Measurements from ENCODE around the gene CAMSAP1.

CAMSAP1 gene

DNA sequence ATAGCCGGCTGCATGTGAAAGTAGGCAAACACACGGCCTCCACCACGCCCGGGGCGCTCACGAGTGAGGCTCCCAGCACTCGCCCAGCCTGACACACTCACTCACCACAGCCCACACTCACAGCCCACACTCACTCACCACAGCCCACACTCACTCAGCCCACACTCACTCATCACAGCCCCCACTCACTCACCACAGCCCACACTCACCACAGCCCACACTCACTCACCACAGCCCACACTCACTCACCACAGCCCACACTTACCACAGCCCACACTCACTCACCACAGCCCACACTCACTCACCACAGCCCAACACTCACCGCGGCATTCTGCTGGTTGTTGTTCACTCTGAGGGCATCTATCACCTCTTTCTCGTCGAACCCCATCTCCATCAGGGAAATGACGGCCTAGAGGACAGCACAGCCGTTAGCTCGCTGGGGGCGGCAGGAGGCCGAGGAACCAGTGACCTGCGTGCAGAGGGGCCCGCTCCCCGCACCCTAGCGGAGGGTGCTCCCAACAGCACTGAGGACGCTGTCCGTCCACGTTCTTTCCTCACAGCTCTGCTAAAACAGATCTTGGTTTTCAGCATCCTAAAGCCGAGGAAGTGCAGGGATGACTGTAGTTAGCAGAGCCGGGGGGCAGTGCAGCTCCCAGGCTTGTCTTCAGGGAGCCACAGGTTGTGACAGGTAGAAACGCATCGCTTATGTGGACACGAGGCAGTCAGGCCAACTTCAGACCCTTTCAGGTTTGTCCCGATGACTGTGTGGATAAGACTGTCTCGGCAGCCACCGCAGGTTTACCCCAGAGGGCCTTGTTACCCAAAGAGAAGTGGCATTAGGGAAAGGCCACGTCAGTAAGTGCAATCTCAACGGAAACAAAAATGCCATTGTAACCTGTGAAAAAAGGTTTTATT, 32.3 kb upstream of the CAMSAP1 start:
- Histone ChIP-seq H2BK15ac (ENCODE audit: low read length) (no peak overlapping the region), H3K9me3 (replicated peaks in 1 of 2; ENCODE audit: control insufficient read depth in 2 of 2, insufficient read depth in 1 of 2, low read depth in 1 of 2, low read length in 2 of 2) (peaks cover 11 to 15% of the 10 kb centered on the region in 2 donors), H3K14ac (ENCODE audit: low read length) (no peak overlapping the region), H3K36me3 (replicated peaks in 1 of 2; ENCODE audit: control insufficient read depth in 2 of 2, insufficient read depth in 2 of 2, low read length in 2 of 2) (peaks cover 34 to 82% of the 10 kb centered on the region in 2 donors), H3K4me2 (ENCODE audit: insufficient read depth, low read length, poor library complexity, severe bottlenecking) (no peak overlapping the region), H4K91ac (ENCODE audit: low read depth, low read length, poor library complexity) (no peak overlapping the region), H3K23ac (ENCODE audit: low read depth, low read length, poor library complexity) (no peak overlapping the region), H3K79me1 (ENCODE audit: low read depth, low read length) (peaks cover 2% of the 10 kb centered on the region), H2BK12ac (ENCODE audit: low read length) (no peak overlapping the region), H3K4me1 (ENCODE audit: control insufficient read depth in 2 of 2, insufficient read depth in 1 of 2, low read depth in 1 of 2, low read length in 2 of 2) (no peaks in the 10 kb centered on the region), H2BK120ac (ENCODE audit: low read depth, low read length) (no peak overlapping the region), H4K8ac (ENCODE audit: low read depth, low read length) (no peak overlapping the region), H3K18ac (ENCODE audit: low read length) (no peak overlapping the region), H2AFZ (ENCODE audit: low read length) (no peak overlapping the region), H2BK5ac (ENCODE audit: low read length) (no peak overlapping the region), H2AK5ac (ENCODE audit: low read depth, low read length) (no peak overlapping the region), H3K27ac (replicated peaks; ENCODE audit: low read length) (no peak overlapping the region), H3K27me3 (ENCODE audit: control insufficient read depth in 3 of 3, insufficient read depth in 3 of 3, low read depth in 1 of 3, low read length in 3 of 3) (no peaks in the 10 kb centered on the region), H3K9ac (ENCODE audit: low read depth, low read length, poor library complexity) (no peak overlapping the region), H3K4me3 (ENCODE audit: low read length in 2 of 2) (peak overlapping the region in 1 of 2 donors; percentile 36), H3K4ac (ENCODE audit: low read length) (no peak overlapping the region)
- no peak for DNase-seq (ENCODE audit: low spot score)
- no CpG with 5 or more reads among the region's 33 CpGs for WGBS, 2 donors (ENCODE audit: extremely low coverage in 2 of 2, insufficient read length in 2 of 2, insufficient replicate concordance in 1 of 2)

GRCh38 chr9:135937521-135938489, 30.5 kb upstream of the CAMSAP1 start:
- peak overlapping the region in 1 of 2 donors; percentile 9 for H3K4me3 ChIP-seq (ENCODE audit: low read length in 2 of 2)
- H3K79me1 ChIP-seq (ENCODE audit: low read depth, low read length), result peaks cover 2% of the 10 kb centered on the region
- H2BK5ac ChIP-seq (ENCODE audit: low read length), result no peak overlapping the region
- H3K27me3 ChIP-seq (ENCODE audit: control insufficient read depth in 3 of 3, insufficient read depth in 3 of 3, low read depth in 1 of 3, low read length in 3 of 3), result no peaks in the 10 kb centered on the region
- H3K4me1 ChIP-seq (ENCODE audit: control insufficient read depth in 2 of 2, insufficient read depth in 1 of 2, low read depth in 1 of 2, low read length in 2 of 2), result no peaks in the 10 kb centered on the region
- peak overlapping the region; percentile 70 for H3K9ac ChIP-seq (ENCODE audit: low read depth, low read length, poor library complexity)
- no peak overlapping the region for H4K91ac ChIP-seq (ENCODE audit: low read depth, low read length, poor library complexity)
- peak overlapping the region; percentile 17 for H4K8ac ChIP-seq (ENCODE audit: low read depth, low read length)
- H3K4me2 ChIP-seq (ENCODE audit: insufficient read depth, low read length, poor library complexity, severe bottlenecking), result no peak overlapping the region
- no peak overlapping the region for H3K14ac ChIP-seq (ENCODE audit: low read length)
- no peak overlapping the region for H3K4ac ChIP-seq (ENCODE audit: low read length)
- H2BK12ac ChIP-seq (ENCODE audit: low read length), result no peak overlapping the region
- no peak overlapping the region for H2BK15ac ChIP-seq (ENCODE audit: low read length)
- no peak overlapping the region for H3K23ac ChIP-seq (ENCODE audit: low read depth, low read length, poor library complexity)
- peaks cover 41 to 79% of the 10 kb centered on the region in 2 donors for H3K36me3 ChIP-seq (replicated peaks in 1 of 2; ENCODE audit: control insufficient read depth in 2 of 2, insufficient read depth in 2 of 2, low read length in 2 of 2)
- H3K9me3 ChIP-seq (replicated peaks in 1 of 2; ENCODE audit: control insufficient read depth in 2 of 2, insufficient read depth in 1 of 2, low read depth in 1 of 2, low read length in 2 of 2), result peaks cover 13 to 15% of the 10 kb centered on the region in 2 donors
- no peak overlapping the region for H2AFZ ChIP-seq (ENCODE audit: low read length)
- H3K18ac ChIP-seq (ENCODE audit: low read length), result no peak overlapping the region
- H3K27ac ChIP-seq (replicated peaks; ENCODE audit: low read length), result no peak overlapping the region
- H2AK5ac ChIP-seq (ENCODE audit: low read depth, low read length), result no peak overlapping the region
- peak overlapping the region; percentile 8 for H2BK120ac ChIP-seq (ENCODE audit: low read depth, low read length)
- DNase-seq (ENCODE audit: low spot score), result no peak
- WGBS, 2 donors (ENCODE audit: extremely low coverage in 2 of 2, insufficient read length in 2 of 2, insufficient replicate concordance in 1 of 2), result no CpG with 5 or more reads among the region's 44 CpGs

DNA sequence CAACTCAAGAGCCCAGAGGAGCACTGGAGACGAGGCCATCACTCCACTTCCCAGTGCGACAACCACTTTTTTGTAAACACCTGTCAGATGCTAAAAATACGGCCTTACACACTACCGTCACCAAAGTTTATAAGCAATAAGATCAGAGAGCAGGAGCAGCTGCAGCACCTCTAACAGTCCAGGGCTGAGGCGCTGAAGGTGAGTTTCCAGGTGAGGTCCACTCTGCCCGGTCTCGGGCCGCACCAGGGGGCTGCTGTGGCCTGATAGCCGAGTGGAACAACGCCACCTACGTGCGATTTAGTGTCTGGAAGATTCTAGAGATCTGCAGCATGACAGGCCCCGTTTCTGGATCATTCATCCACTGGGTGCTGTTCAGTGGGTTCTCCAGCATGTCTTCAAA, 25.8 kb upstream of the CAMSAP1 start:
- WGBS, 2 donors (ENCODE audit: extremely low coverage in 2 of 2, insufficient read length in 2 of 2, insufficient replicate concordance in 1 of 2), result no CpG with 5 or more reads among the region's 13 CpGs
- H2AK5ac ChIP-seq (ENCODE audit: low read depth, low read length), result no peak overlapping the region

More for the DNA sequence above, 25.8 kb upstream of the CAMSAP1 start:
- H2BK15ac ChIP-seq (ENCODE audit: low read length), result no peak overlapping the region
- H3K79me1 ChIP-seq (ENCODE audit: low read depth, low read length), result no peaks in the 10 kb centered on the region
- no peak overlapping the region for H2BK120ac ChIP-seq (ENCODE audit: low read depth, low read length)
- H3K23ac ChIP-seq (ENCODE audit: low read depth, low read length, poor library complexity), result no peak overlapping the region
- peaks cover 15 to 16% of the 10 kb centered on the region in 2 donors for H3K9me3 ChIP-seq (replicated peaks in 1 of 2; ENCODE audit: control insufficient read depth in 2 of 2, insufficient read depth in 1 of 2, low read depth in 1 of 2, low read length in 2 of 2)
- H4K91ac ChIP-seq (ENCODE audit: low read depth, low read length, poor library complexity), result no peak overlapping the region
- H2AFZ ChIP-seq (ENCODE audit: low read length), result no peak overlapping the region
- H3K4me3 ChIP-seq (ENCODE audit: low read length in 2 of 2), result no peak overlapping the region
- H3K4me1 ChIP-seq (ENCODE audit: control insufficient read depth in 2 of 2, insufficient read depth in 1 of 2, low read depth in 1 of 2, low read length in 2 of 2), result no peaks in the 10 kb centered on the region
- no peak overlapping the region for H2BK12ac ChIP-seq (ENCODE audit: low read length)
- no peak overlapping the region for H3K27ac ChIP-seq (replicated peaks; ENCODE audit: low read length)
- H3K18ac ChIP-seq (ENCODE audit: low read length), result no peak overlapping the region
- no peak overlapping the region for H3K4me2 ChIP-seq (ENCODE audit: insufficient read depth, low read length, poor library complexity, severe bottlenecking)
- H3K27me3 ChIP-seq (ENCODE audit: control insufficient read depth in 3 of 3, insufficient read depth in 3 of 3, low read depth in 1 of 3, low read length in 3 of 3), result no peaks in the 10 kb centered on the region
- no peak overlapping the region for H3K4ac ChIP-seq (ENCODE audit: low read length)
- H2BK5ac ChIP-seq (ENCODE audit: low read length), result no peak overlapping the region
- DNase-seq (ENCODE audit: low spot score), result no peak
- no peak overlapping the region for H3K14ac ChIP-seq (ENCODE audit: low read length)
- no peak overlapping the region for H3K9ac ChIP-seq (ENCODE audit: low read depth, low read length, poor library complexity)
- no peak overlapping the region for H4K8ac ChIP-seq (ENCODE audit: low read depth, low read length)
- peaks cover 31 to 64% of the 10 kb centered on the region in 2 donors for H3K36me3 ChIP-seq (replicated peaks in 1 of 2; ENCODE audit: control insufficient read depth in 2 of 2, insufficient read depth in 2 of 2, low read length in 2 of 2)
